Nephron (organoid): ENCODE results near the gene KAZN.
A peak's percentile ranks its signal among the peaks of the same experiment; 100 is the strongest.

ENCODE experiments used
- H3K27ac Mint-ChIP-seq, 3 experiments: 2 replicates each; pipeline ENCODE4 v1.8.0; 2020; ENCODE audit warnings: mixed read lengths in 3 of 3, mild to moderate bottlenecking in 2 of 3, moderate library complexity in 1 of 3
- H3K27me3 Mint-ChIP-seq: 2 replicates; pipeline ENCODE4 v1.8.0; 2021; ENCODE audit warnings: low read depth, mild to moderate bottlenecking, moderate library complexity, mixed read lengths
- H3K36me3 Mint-ChIP-seq: 2 replicates; pipeline ENCODE4 v1.8.0; 2020; ENCODE audit warnings: low read depth, mixed read lengths
- H3K4me1 Mint-ChIP-seq: 2 replicates; pipeline ENCODE4 v1.8.0; 2020; ENCODE audit warnings: mixed read lengths
- H3K4me3 Mint-ChIP-seq, 3 experiments: 2 replicates each; pipeline ENCODE4 v1.8.0; 2020; ENCODE audit warnings: mild to moderate bottlenecking in 3 of 3, mixed read lengths in 3 of 3, moderate library complexity in 2 of 3
- H3K9me3 Mint-ChIP-seq: 2 replicates; pipeline ENCODE4 v1.8.0; 2020; ENCODE audit warnings: mixed read lengths
- TF ChIP-seq, protein P1 (sequence below), 3 experiments: fragments of 200-600 bp; sonication (generic); IDR thresholded peaks; one replicate each; pipeline ENCODE4 v1.5.0; 2021; ENCODE audit warnings: antibody characterized with exemption in 3 of 3; ENCODE audit not compliant: unreplicated experiment in 3 of 3

The KAZN gene

DNA sequence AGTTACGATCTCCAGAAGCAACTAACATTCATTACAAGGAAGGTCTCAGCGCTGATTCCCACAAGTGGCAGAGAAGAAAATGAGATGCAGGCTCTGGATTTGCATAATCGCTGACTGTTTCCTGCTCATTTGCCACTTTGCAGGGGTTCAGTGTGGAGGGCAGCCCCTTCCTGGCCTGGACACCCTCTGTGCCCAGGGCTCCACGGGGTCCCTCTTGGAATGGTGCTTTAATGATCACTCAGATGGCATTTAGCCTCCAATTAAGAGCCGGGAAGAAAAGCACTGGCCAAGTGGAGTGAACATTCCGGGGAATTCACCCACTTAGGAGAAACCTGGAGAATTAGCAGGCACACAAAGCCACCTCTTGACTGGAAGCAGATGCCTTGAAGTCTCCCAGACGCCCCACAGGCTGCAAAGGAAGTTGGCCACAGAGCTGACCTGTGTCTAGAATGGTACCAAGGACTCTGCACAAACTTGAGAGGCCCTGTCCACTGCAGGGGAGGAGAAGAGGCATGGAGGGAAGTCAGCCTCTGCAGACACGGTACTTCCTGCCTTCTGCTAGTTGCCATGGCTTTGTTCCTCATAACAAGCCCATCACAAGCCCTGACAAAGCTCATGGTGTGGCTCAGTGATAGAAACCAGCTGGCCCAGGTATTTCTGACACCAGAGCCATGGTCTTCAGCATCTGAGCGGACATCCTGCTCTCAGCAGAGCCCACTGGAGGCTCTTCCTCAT is 157.2 kb downstream of the KAZN start:
- TF ChIP-seq, protein P1, sequence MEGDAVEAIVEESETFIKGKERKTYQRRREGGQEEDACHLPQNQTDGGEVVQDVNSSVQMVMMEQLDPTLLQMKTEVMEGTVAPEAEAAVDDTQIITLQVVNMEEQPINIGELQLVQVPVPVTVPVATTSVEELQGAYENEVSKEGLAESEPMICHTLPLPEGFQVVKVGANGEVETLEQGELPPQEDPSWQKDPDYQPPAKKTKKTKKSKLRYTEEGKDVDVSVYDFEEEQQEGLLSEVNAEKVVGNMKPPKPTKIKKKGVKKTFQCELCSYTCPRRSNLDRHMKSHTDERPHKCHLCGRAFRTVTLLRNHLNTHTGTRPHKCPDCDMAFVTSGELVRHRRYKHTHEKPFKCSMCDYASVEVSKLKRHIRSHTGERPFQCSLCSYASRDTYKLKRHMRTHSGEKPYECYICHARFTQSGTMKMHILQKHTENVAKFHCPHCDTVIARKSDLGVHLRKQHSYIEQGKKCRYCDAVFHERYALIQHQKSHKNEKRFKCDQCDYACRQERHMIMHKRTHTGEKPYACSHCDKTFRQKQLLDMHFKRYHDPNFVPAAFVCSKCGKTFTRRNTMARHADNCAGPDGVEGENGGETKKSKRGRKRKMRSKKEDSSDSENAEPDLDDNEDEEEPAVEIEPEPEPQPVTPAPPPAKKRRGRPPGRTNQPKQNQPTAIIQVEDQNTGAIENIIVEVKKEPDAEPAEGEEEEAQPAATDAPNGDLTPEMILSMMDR (IDR thresholded peaks at IDR 0.05; ENCODE audit: unreplicated experiment in 3 of 3): no peak

DNA sequence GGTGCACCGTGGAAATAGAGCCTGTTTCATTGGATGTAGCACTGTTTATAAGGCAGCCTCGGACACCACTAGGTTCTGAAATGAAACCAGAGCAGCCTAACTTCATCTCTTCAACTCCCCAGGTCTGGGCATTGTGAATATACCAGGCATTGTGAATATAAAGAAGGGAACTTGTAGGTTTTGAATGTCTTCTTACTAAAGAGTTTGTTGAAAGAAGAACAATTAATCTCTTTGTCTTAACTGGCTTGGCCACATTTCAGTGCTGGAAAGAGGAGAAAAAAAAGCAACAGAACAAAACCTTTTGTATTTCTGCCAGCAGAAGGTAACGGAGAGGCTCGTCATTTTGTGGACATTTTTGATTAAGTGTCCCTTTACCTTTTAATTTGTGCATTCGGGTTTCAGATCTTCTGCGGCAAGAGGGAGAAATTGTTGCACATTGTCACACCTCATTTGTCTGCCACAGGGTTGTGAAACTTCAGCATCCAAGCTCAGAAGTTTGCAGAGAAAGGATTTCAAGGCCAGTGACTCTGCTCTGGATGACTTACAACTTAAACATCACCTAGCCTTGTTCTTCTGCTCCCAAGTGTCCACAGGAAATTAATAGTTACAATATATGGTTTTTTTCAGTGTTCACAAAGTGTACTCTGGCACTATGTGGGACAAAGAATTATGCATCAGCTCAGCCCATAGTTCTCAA is 158.3 kb downstream of the KAZN start:
- Mint-ChIP-seq H3K36me3 (no peaks in the 10 kb centered on the region), H3K4me1 (peaks cover 44% of the 10 kb centered on the region)

More for the DNA sequence above, 157.2 kb downstream of the KAZN start:
- Mint-ChIP-seq H3K27me3 (peaks cover 13% of the 10 kb centered on the region), H3K4me3 (no peak overlapping the region), H3K9me3 (peaks cover 2% of the 10 kb centered on the region), H3K27ac (peak overlapping the region in 1 of 3 experiments; percentile 13), H3K36me3 (no peaks in the 10 kb centered on the region), H3K4me1 (peaks cover 35% of the 10 kb centered on the region)

DNA sequence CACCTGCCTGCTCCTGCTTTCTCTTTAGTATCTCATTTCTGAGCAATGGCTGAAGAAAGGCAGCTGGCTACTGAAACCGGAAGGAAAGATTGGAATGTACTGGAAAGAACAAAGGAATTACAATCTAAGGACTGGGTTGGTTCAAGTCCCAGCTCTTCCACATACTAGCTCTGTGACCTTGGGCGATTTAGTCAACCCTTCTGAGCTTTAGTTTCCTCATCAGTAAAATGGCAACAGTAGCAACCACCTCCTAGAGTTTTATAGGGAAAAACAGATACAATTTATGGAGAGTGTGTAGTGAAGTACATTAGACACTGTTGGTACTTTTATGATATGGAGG is 158.8 kb downstream of the KAZN start:
- H3K27me3 Mint-ChIP-seq: peaks cover 21% of the 10 kb centered on the region
- no peak overlapping the region for H3K4me3 Mint-ChIP-seq
- TF ChIP-seq, protein P1 (IDR thresholded peaks at IDR 0.05; ENCODE audit: unreplicated experiment in 3 of 3): no peak
- H3K9me3 Mint-ChIP-seq: no peaks in the 10 kb centered on the region
- peaks cover 44% of the 10 kb centered on the region for H3K4me1 Mint-ChIP-seq
- no peaks in the 10 kb centered on the region for H3K36me3 Mint-ChIP-seq
- peak overlapping the region in 2 of 3 experiments; percentile 4 to 38 for H3K27ac Mint-ChIP-seq

More for the DNA sequence above, 158.3 kb downstream of the KAZN start:
- peaks cover 21% of the 10 kb centered on the region for H3K27me3 Mint-ChIP-seq
- peaks cover 2% of the 10 kb centered on the region for H3K9me3 Mint-ChIP-seq
- TF ChIP-seq, protein P1 (IDR thresholded peaks at IDR 0.05; ENCODE audit: unreplicated experiment in 3 of 3): no peak
- no peak overlapping the region for H3K4me3 Mint-ChIP-seq
- H3K27ac Mint-ChIP-seq: peak overlapping the region; percentile 4 to 38 (median 7)

DNA sequence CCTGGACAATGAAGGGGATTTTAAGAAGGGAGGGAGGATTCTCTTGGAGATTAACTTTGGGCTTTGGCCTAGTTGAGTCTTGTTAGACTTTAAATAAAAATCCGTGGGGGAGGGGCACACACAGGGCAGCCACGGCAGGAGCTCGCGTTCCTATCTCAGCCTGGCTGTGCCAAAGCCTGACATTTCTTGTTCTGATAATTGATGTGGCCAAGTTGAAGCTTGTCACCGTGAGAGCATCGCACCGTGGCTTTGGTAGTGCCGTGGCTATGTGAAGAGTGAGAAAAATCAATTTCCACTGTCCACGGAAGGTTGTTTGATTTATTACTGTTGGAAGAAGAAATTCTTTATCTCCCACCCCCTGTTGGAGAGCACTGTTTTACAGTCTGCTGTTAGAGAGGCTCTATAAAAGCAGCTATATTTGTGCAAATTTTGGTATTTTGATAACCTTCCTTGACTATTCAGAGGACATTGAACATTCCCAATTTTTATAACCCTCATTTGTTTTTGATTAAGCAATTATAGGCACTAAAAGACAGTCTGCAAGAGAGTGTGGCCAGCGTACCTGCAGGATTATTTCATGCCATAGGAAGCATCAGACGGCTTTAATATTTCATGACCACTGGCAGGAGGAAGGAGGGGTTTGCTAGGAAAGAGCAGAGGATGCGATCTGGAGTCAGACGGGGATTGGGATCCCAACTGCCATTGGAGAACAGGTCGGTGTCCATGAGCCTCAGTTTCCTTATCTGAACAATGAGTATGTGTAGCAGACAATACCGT is 160.7 kb downstream of the KAZN start:
- peaks cover 21% of the 10 kb centered on the region for H3K27me3 Mint-ChIP-seq
- no peaks in the 10 kb centered on the region for H3K36me3 Mint-ChIP-seq

DNA sequence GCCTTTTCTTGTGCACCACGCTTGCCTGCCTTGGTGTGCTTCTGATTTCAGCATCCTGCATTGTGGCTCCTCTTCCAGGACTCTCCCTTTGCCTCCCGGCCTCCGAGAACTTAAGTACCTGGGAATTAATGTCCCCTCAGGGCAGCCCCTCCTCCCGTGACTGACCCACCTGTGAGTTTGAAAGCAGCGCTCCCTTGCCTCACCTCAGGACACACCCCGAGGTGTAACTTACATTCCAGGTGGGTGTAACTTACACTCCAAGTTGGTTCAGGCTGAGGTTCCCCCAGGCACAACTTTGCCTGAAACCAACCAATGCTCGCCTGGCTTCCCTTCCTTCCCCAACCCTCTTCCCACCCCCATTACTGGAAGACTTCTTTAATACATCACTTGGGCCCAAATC is 161.4 kb downstream of the KAZN start:
- H3K9me3 Mint-ChIP-seq: no peaks in the 10 kb centered on the region
- H3K4me3 Mint-ChIP-seq: no peak overlapping the region
- H3K27ac Mint-ChIP-seq: no peak overlapping the region
- H3K36me3 Mint-ChIP-seq: no peaks in the 10 kb centered on the region
- TF ChIP-seq, protein P1 (IDR thresholded peaks at IDR 0.05; ENCODE audit: unreplicated experiment in 3 of 3): no peak
- peaks cover 44% of the 10 kb centered on the region for H3K4me1 Mint-ChIP-seq
- peaks cover 18% of the 10 kb centered on the region for H3K27me3 Mint-ChIP-seq

More for the DNA sequence above, 160.7 kb downstream of the KAZN start:
- H3K27ac Mint-ChIP-seq: peak overlapping the region in 2 of 3 experiments; percentile 3 to 17
- H3K9me3 Mint-ChIP-seq: no peaks in the 10 kb centered on the region
- H3K4me1 Mint-ChIP-seq: peaks cover 44% of the 10 kb centered on the region
- H3K4me3 Mint-ChIP-seq: no peak overlapping the region
- TF ChIP-seq, protein P1 (IDR thresholded peaks at IDR 0.05; ENCODE audit: unreplicated experiment in 3 of 3): no peak
